Pancreas (tissue), 10 donors: ENCODE results near the gene EHD1. TPM values are rescaled to one million over a fixed set of nuclear protein-coding genes. Genes with fewer than 3 reads are reported as not detected.

Experiments used
- ATAC-seq, 4 donors: fragments of 200-7000 bp; cut with Tn5 transposase; one replicate each; pipeline versions ENCODE4 v1.8.0 to v1.9.1; 2020; ENCODE audit warnings: mild to moderate bottlenecking in 4 of 4, moderate library complexity in 4 of 4
- DNase-seq, 6 donors: peaks; one replicate each; pipeline ENCODE4 v3.0.0-alpha.2; 2020
- FAIRE-seq: peaks from 2 replicates; lab custom pipeline; 2012; peaks lifted over from hg19 to GRCh38; lab: Jason Lieb, UNC
- H3K27ac ChIP-seq, 4 donors: fragments of 200-600 bp; sonication (generic); 1 replicate in 3 of 4; 2 replicates in 1 of 4; pipeline versions ENCODE4 v1.5.0 to v1.8.0; 2020
- H3K27me3 ChIP-seq, 4 donors: fragments of 200-600 bp; one replicate each; pipeline ENCODE4 v1.8.0; 2021
- H3K36me3 ChIP-seq, 3 donors: fragments of 200-600 bp; sonication (generic) in 1 of 3; one replicate each; pipeline versions ENCODE4 v1.5.0 to v1.8.0; 2020 to 2021
- H3K4me1 ChIP-seq, 3 donors: fragments of 200-600 bp; one replicate each; pipeline ENCODE4 v1.8.0; 2021
- H3K4me3 ChIP-seq, 4 donors: fragments of 200-600 bp; sonication (generic) in 2 of 4; one replicate each; pipeline versions ENCODE4 v1.5.0 to v1.8.0; 2020 to 2021
- H3K9me3 ChIP-seq, 4 donors: fragments of 200-600 bp; one replicate each; pipeline ENCODE4 v1.8.0; 2021
- WGBS, 2 donors: extraction: QIAGEN DNeasy Blood & Tissue Kit; methylation state at CpG; one replicate each; pipeline ENCODE4 v1.1.7; 2013; 5-methylcytosine and 5-hydroxymethylcytosine counted together
- intact Hi-C, 3 donors: fragments of 100-400 bp; cut with DNase I; formaldehyde crosslinking; loops; one replicate each; pipeline versions ENCODE4 v1.11.1 to v1.14.2; 2022
- polyA plus RNA-seq, 2 donors: library from polyadenylated mRNA; stranded (reverse); fragments of 200-250 nt; gene quantifications; one replicate each; pipeline ENCODE4 v1.2.3, GENCODE V29; 2013
- total RNA-seq, 6 donors: library from RNA; stranded (reverse); fragmentation: NEBNext Ultra II Directional in 4 of 6; extraction: Animal tissue kit (Norgen Biotek cat#: 25700) in 4 of 6; gene quantifications; one replicate each; pipeline versions ENCODE4 v1.2.1 to v1.2.4, GENCODE V29; 2021 to 2023
- TF ChIP-seq, protein P1 (sequence below), 4 donors: fragments of 200-600 bp; sonication (generic) in 3 of 4; IDR thresholded peaks; one replicate each; pipeline versions ENCODE4 v1.5.0 to v1.8.0; 2021; ENCODE audit warnings: antibody characterized with exemption in 4 of 4
- donor health status: healthy with polysubstance abuse.
- donor health status: DM: no; HTN: no; CAD: no; lungs with moderate emphysema.
- donor health status: DM: no; HTN: no; CAD: no.
- donor health status: control.
- donor health status: control.
- donor health status: Bipolar disorder and iron deficiency.
- donor health status: DM: yes; HTN: yes; CAD: no.
- donor health status: DM: no; HTN: no; CAD: no.
- donor health status: DM: no; HTN: no; CAD: no.
- donor health status: DM: yes; HTN: yes; CAD: no.

The EHD1 gene
- total and polyA plus RNA-seq, 8 donors: 10.1 to 22.1 (median 16.8) TPM

DNA sequence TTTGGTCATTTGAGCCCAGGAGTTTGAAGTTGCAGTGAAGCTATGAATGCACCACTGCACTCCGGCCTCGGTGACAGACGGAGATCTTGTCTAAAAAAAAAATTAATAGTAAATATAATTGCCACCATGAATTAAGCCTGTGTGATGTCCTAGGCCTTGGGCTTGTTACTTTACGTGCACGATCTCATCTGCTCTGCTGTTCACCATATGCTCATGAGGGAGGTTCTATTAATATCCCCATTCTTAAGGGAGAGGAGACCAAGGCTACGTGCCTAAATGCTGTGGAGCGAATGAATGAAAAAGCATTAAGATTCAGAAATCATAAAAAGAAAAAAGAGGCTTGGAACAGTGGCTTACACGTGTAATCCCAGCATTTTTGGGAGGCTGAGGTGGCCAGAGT is 41.2 kb upstream of the EHD1 start:
- H3K27me3 ChIP-seq: no peaks in the 10 kb centered on the region
- H3K9me3 ChIP-seq: no peaks in the 10 kb centered on the region
- H3K4me3 ChIP-seq: no peak overlapping the region
- TF ChIP-seq, protein P1, sequence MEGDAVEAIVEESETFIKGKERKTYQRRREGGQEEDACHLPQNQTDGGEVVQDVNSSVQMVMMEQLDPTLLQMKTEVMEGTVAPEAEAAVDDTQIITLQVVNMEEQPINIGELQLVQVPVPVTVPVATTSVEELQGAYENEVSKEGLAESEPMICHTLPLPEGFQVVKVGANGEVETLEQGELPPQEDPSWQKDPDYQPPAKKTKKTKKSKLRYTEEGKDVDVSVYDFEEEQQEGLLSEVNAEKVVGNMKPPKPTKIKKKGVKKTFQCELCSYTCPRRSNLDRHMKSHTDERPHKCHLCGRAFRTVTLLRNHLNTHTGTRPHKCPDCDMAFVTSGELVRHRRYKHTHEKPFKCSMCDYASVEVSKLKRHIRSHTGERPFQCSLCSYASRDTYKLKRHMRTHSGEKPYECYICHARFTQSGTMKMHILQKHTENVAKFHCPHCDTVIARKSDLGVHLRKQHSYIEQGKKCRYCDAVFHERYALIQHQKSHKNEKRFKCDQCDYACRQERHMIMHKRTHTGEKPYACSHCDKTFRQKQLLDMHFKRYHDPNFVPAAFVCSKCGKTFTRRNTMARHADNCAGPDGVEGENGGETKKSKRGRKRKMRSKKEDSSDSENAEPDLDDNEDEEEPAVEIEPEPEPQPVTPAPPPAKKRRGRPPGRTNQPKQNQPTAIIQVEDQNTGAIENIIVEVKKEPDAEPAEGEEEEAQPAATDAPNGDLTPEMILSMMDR (IDR thresholded peaks at IDR 0.05): no peak
- DNase-seq (no peak), FAIRE-seq (no peak), ATAC-seq (no peak)
- WGBS, 2 donors: 88 to 92% methylated on average over 8 of the region's 8 CpGs
- intact Hi-C loops: no loop called here
- H3K27ac ChIP-seq: no peak overlapping the region
- peaks cover 0 to 20% (median 12%) of the 10 kb centered on the region in 3 donors for H3K4me1 ChIP-seq
- H3K36me3 ChIP-seq: no peaks in the 10 kb centered on the region

DNA sequence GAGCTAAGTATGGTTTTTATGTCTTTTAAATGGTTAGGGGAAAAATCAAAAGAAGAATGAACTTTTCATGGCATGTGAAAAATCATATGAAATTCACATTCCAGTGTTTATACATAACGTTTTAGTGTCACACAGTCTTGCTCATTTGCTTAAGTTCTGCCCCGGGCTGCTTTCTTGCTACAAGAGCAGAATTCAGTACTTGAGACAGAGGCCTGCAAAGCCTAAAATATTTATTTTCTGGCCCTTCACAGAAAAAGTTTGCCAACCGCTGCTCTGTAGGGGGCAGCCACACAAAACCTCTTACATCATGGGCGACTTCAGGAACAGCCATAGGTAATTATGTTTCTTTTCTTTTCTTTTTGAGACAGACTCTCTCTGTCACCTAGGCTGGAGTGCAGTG is 39.6 kb upstream of the EHD1 start:
- no peak for FAIRE-seq
- intact Hi-C loops: no loop called here

DNA sequence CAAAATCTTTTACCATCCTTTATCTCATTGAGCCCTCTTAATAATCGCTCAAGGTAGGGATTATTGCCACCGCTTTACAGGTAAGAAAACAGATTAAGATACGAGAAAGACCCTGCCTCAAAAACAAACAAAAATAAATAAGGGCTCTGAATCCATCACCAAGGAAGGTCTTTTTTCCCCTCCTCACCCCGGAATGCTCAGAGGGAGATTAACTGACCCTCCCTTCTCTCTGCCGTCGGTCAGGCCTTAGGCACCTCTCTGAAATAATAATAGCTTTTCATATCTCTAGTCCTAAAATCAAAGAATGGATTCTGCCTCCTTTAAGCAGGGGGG is 39.2 kb upstream of the EHD1 start:
- peak overlapping the region; percentile 3 to 74 (median 66) for H3K27ac ChIP-seq
- 3% methylated on average over 6 of the region's 6 CpGs for WGBS, 2 donors
- ATAC-seq (no peak), DNase-seq (no peak), FAIRE-seq (no peak)
- peaks cover 0 to 16% (median 12%) of the 10 kb centered on the region in 3 donors for H3K4me1 ChIP-seq
- TF ChIP-seq, protein P1 (IDR thresholded peaks at IDR 0.05): no peak
- peaks cover 0 to 15% (median 7%) of the 10 kb centered on the region in 3 donors for H3K36me3 ChIP-seq
- H3K27me3 ChIP-seq: no peaks in the 10 kb centered on the region
- intact Hi-C loops: no loop called here
- peak overlapping the region; percentile 9 to 95 (median 45) for H3K4me3 ChIP-seq
- no peaks in the 10 kb centered on the region for H3K9me3 ChIP-seq

More for the DNA sequence above, 39.6 kb upstream of the EHD1 start:
- TF ChIP-seq, protein P1 (IDR thresholded peaks at IDR 0.05): no peak
- Histone ChIP-seq H3K4me3 (peak overlapping the region in 3 of 4 donors; percentile 19 to 95 (median 71)), H3K27me3 (no peaks in the 10 kb centered on the region), H3K4me1 (peaks cover 0 to 16% (median 12%) of the 10 kb centered on the region in 3 donors), H3K36me3 (peaks cover 0 to 12% (median 4%) of the 10 kb centered on the region in 3 donors), H3K27ac (peak overlapping the region in 2 of 4 donors; percentile 73 to 74), H3K9me3 (no peaks in the 10 kb centered on the region)
- DNase-seq: peak in 1 of 6 donors; percentile 13
- WGBS, 2 donors: 11 to 12% methylated on average over 4 of the region's 4 CpGs
- ATAC-seq: peak in 2 of 4 donors; percentile 3 to 9

DNA sequence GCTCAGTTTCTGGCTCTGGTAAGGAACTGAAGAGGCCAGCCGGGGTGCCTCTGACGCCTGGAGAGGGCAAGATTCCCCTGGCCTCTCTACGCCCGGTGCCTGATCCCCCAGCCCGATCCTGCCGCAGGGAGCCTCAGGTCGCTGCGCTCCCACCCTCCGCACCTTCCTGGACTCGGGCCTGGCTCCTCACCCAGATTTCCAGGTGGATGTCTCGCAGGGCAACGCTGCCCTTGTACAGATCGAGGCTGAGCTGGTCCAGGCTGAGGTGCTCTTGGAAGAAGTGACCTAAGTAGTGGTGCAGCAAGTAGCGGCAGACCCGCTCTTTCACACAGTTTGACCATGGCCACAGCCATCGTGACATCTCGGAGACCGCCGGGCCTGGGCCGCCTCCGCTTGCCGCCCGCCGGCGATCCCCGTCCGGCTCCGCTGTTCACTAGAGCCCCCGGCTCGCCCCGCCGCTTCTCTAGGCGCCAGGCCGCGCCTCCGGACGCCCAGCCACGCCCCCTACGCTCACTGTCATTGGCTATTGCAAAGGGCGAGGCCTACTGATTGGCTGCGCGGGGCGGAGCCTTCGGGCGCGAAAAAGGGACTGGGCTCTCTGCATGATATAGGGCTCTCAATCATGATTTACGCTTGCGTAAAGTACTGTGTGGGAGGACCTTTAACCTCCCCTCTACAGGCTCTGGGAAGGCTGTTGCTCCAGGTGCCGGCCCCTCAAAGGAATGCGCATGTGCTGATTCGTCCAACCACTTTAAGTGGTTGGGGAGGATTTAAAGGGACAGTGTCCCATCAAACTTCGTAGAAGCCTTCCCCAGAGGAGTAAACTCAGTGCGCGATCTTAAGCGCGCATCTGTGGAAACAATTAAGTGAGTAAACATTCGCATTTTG is 38.6 kb upstream of the EHD1 start, which contains the start of gene ATG2A:
TSS of gene ATG2A (minus strand) at position 435 of the 888 bp plus-strand sequence. CDS start at position 361, 74 bp downstream.
- intact Hi-C loops: no loop called here
- Histone ChIP-seq H3K36me3 (peaks cover 0 to 21% (median 11%) of the 10 kb centered on the region in 3 donors), H3K9me3 (no peaks in the 10 kb centered on the region), H3K27me3 (no peaks in the 10 kb centered on the region), H3K27ac (peak within 1 kb of the TSS; percentile 42 to 74 (median 66)), H3K4me1 (peaks cover 0 to 16% (median 12%) of the 10 kb centered on the region in 3 donors), H3K4me3 (peak within 1 kb of the TSS; percentile 71 to 95 (median 72))
- TF ChIP-seq, protein P1 (IDR thresholded peaks at IDR 0.05): no peak
- 1% methylated on average over 57 of the region's 57 CpGs for WGBS, 2 donors
- peak; percentile 98 for FAIRE-seq
- DNase-seq: peak; percentile 99 to 100 (median 99)
- ATAC-seq: peak; percentile 94 to 97 (median 97)
